PC-3 (cell line): Measurements from ENCODE around the gene IQCN. TPM values are rescaled to one million over a fixed set of nuclear protein-coding genes. Genes with fewer than 3 reads are reported as not detected.

Experiments
- ATAC-seq: fragments of 200-7000 bp; cut with Tn5 transposase; 2 replicates; pipeline ENCODE4 v1.9.1; 2020; ENCODE audit warnings: mild to moderate bottlenecking, moderate library complexity
- BruUV-seq: library from RNA; stranded (reverse); fragments of 400-500 nt; replicated peaks from 2 replicates; lab custom pipeline; 2021; lab: Mats Ljungman, UMichigan
- CTCF ChIA-PET: fragments of 300-600 bp; sonication (Branson Sonifier 250); formaldehyde crosslinking; loops from one replicate; lab custom pipeline; 2022; ENCODE audit warnings: antibody characterized with exemption; lab: Charles Lee
- POLR2A ChIA-PET: fragments of 300-600 bp; sonication (Branson Sonifier 250); formaldehyde crosslinking; loops from one replicate; lab custom pipeline; 2022; ENCODE audit warnings: antibody characterized with exemption; ENCODE audit not compliant: unreplicated experiment; lab: Charles Lee
- DNase-seq: peaks from one replicate; pipeline ENCODE4 v3.0.0-alpha.2; 2015
- H2AFZ ChIP-seq: fragments of 300-600 bp; sonication (generic); 2 replicates; pipeline ENCODE4 v1.6.0; 2016; ENCODE audit warnings: antibody characterized with exemption, low read length
- H3F3A ChIP-seq: fragments of 300-600 bp; sonication (generic); one replicate; pipeline ENCODE4 v1.6.0; 2017; ENCODE audit warnings: antibody characterized with exemption, low read length, control low read depth, mild to moderate bottlenecking; ENCODE audit not compliant: unreplicated experiment
- H3K27ac ChIP-seq: fragments of 300-600 bp; sonication (generic); 2 replicates; pipeline ENCODE4 v1.5.1; 2016; ENCODE audit warnings: mild to moderate bottlenecking, low read length
- H3K27me3 ChIP-seq: fragments of 300-600 bp; sonication (generic); 2 replicates; pipeline ENCODE4 v1.6.1; 2016; ENCODE audit warnings: low read length, mixed read lengths
- H3K36me3 ChIP-seq: fragments of 300-600 bp; sonication (generic); 2 replicates; pipeline ENCODE4 v1.6.1; 2016; ENCODE audit warnings: low read depth, mixed run types, low read length, mixed read lengths
- H3K4me1 ChIP-seq: fragments of 300-600 bp; sonication (generic); 2 replicates; pipeline ENCODE4 v1.5.1; 2016; ENCODE audit warnings: low read length; ENCODE audit not compliant: insufficient read depth
- H3K4me2 ChIP-seq: fragments of 300-600 bp; sonication (generic); 2 replicates; pipeline ENCODE4 v1.6.0; 2016; ENCODE audit warnings: low read length
- H3K4me3 ChIP-seq: fragments of 300-600 bp; sonication (generic); 2 replicates; pipeline ENCODE4 v1.5.1; 2016; ENCODE audit warnings: mild to moderate bottlenecking, low read length, mixed read lengths
- H3K79me2 ChIP-seq: fragments of 300-600 bp; sonication (generic); 2 replicates; pipeline ENCODE4 v1.6.1; 2017; ENCODE audit warnings: low read length, mixed read lengths
- H3K9ac ChIP-seq: fragments of 300-600 bp; sonication (generic); 2 replicates; pipeline ENCODE4 v1.6.0; 2016; ENCODE audit warnings: mild to moderate bottlenecking, low read length
- H3K9me2 ChIP-seq: fragments of 300-600 bp; sonication (generic); replicated peaks from 2 replicates; pipeline ENCODE4 v1.6.1; 2016; ENCODE audit warnings: mixed run types, low read length, mixed read lengths
- H3K9me3 ChIP-seq: fragments of 300-600 bp; sonication (generic); 2 replicates; pipeline ENCODE4 v1.6.1; 2016; ENCODE audit warnings: low read length, mixed read lengths
- H4K20me1 ChIP-seq: fragments of 300-600 bp; sonication (generic); 2 replicates; pipeline ENCODE4 v1.6.1; 2016; ENCODE audit warnings: low read length, mixed read lengths
- CTCF ChIP-seq: fragments of 300-600 bp; sonication (generic); conservative IDR thresholded peaks from 2 replicates; pipeline ENCODE4 v1.5.1; 2017; ENCODE audit warnings: antibody characterized with exemption, low read depth, mild to moderate bottlenecking, low read length
- EZH2 ChIP-seq: fragments of 300-600 bp; sonication (generic); IDR thresholded peaks from one replicate; pipeline ENCODE4 v1.6.1; 2017; ENCODE audit warnings: antibody characterized with exemption, mild to moderate bottlenecking, low read length; ENCODE audit not compliant: unreplicated experiment
- EZH2phosphoT487 ChIP-seq: fragments of 300-600 bp; sonication (generic); IDR thresholded peaks from 2 replicates; pipeline ENCODE4 v1.6.1; 2018; ENCODE audit warnings: mild to moderate bottlenecking, antibody characterized with exemption, low read length, borderline replicate concordance
- intact Hi-C: fragments of 100-400 bp; cut with micrococcal nuclease; formaldehyde crosslinking; loops from 2 replicates; pipeline ENCODE4 v1.9.0; 2023
- total RNA-seq: library from RNA; depleted of rRNA; stranded (reverse); fragments of >200 nt; gene quantifications from 2 replicates; pipeline ENCODE4 v1.2.3, GENCODE V29; 2014

IQCN gene
- total RNA-seq, 1 experiment from 2014 or later = 0.33 TPM

- Histone ChIP-seq H3K27ac (no peak overlapping the region), H3K79me2 (peaks cover 53% of the 10 kb centered on the region), H3K9ac (peak overlapping the region; percentile 99; the same call in 1 of the 2 replicates), H4K20me1 (no peaks in the 10 kb centered on the region), H2AFZ (no peak overlapping the region), H3K4me3 (peak overlapping the region; percentile 97; the same call in 1 of the 2 replicates), H3F3A (no peaks in the 10 kb centered on the region), H3K9me2 (no peaks in the 10 kb centered on the region), H3K27me3 (no peaks in the 10 kb centered on the region), H3K4me1 (peaks cover 25% of the 10 kb centered on the region), H3K4me2 (peak overlapping the region; percentile 99), H3K36me3 (0 out of 2 replicates have a peak, but pooled peaks cover 3% of the 10 kb centered on the region), H3K9me3 (no peaks in the 10 kb centered on the region)
- ChIA-PET POLR2A (no interaction called here), CTCF (interaction anchor here (2.2 kb wide), 1 partner anchor 42 kb away, joined by 36 read pairs; no protein-coding TSS in a partner anchor)
- no TSS peak for BruUV-seq
- intact Hi-C loops = loop anchor here (10.0 kb wide), 1 partner anchor 116 kb away; the partner anchor contains the start of gene RAB3A
- ATAC-seq (no peak), DNase-seq (no peak)
- TF ChIP-seq EZH2phosphoT487 (no peak), EZH2 (no peak), CTCF (no peak)
Observed at GRCh38 chr19:18320865-18321733, 46.8 kb upstream of the IQCN start.

GRCh38 chr19:18319591-18320135 lies 45.4 kb upstream of the IQCN start:
- CTCF ChIA-PET = no interaction called here

More at GRCh38 chr19:18319591-18320135, 45.4 kb upstream of the IQCN start:
- no peaks in the 10 kb centered on the region for H3K9me2 ChIP-seq
- no peaks in the 10 kb centered on the region for H3F3A ChIP-seq
- H3K9me3 ChIP-seq = no peaks in the 10 kb centered on the region
- intact Hi-C loops = loop anchor here (10.0 kb wide), 1 partner anchor 115 kb away; the partner anchor contains the start of gene RAB3A
- H3K79me2 ChIP-seq = peaks cover 53% of the 10 kb centered on the region
- H3K27me3 ChIP-seq = no peaks in the 10 kb centered on the region
- H3K27ac ChIP-seq = no peak overlapping the region
- H3K36me3 ChIP-seq = peaks cover 3% of the 10 kb centered on the region; the same call in 1 of the 2 replicates
- H2AFZ ChIP-seq = no peak overlapping the region
- H3K4me3 ChIP-seq = no peak overlapping the region
- H3K4me1 ChIP-seq = peaks cover 25% of the 10 kb centered on the region
- ATAC-seq (no peak), DNase-seq (no peak)
- H3K4me2 ChIP-seq = no peak overlapping the region
- POLR2A ChIA-PET = no interaction called here
- H3K9ac ChIP-seq = no peak overlapping the region
- no TSS peak for BruUV-seq
- TF ChIP-seq EZH2 (no peak), CTCF (no peak), EZH2phosphoT487 (no peak)
- no peaks in the 10 kb centered on the region for H4K20me1 ChIP-seq
